Keratinocyte (primary cell): Measurements from ENCODE around the gene COL1A2. TPM values are rescaled to one million over a fixed set of nuclear protein-coding genes. Genes with fewer than 3 reads are reported as not detected.

Experiments
- DNase-seq: peaks from one replicate; pipeline ENCODE4 v3.0.0-alpha.2; 2011; ENCODE audit warnings: low read depth, missing footprints, low spot score
- FAIRE-seq: peaks from 2 replicates; lab custom pipeline; 2011; peaks lifted over from hg19 to GRCh38; lab: Jason Lieb, UNC
- H2AFZ ChIP-seq: 2 replicates; pipeline ENCODE4 v1.6.0; 2012; ENCODE audit warnings: low read length, control low read depth, inconsistent platforms; ENCODE audit not compliant: control insufficient read depth
- H3K27ac ChIP-seq: 2 replicates; pipeline ENCODE4 v1.5.1; 2011; ENCODE audit warnings: low read length; ENCODE audit not compliant: control insufficient read depth, insufficient read depth
- H3K27me3 ChIP-seq: 3 replicates; pipeline ENCODE4 v1.6.0; 2011; ENCODE audit warnings: low read length; ENCODE audit not compliant: control insufficient read depth, insufficient read depth; ENCODE audit errors: extremely low read depth
- H3K36me3 ChIP-seq, 2 experiments: 2 replicates in 1 of 2; 3 replicates in 1 of 2; pipeline ENCODE4 v1.5.1; 2011; ENCODE audit warnings: low read length in 2 of 2, mild to moderate bottlenecking in 1 of 2; ENCODE audit not compliant: control insufficient read depth in 2 of 2, insufficient read depth in 2 of 2; ENCODE audit errors: extremely low read depth in 1 of 2
- H3K4me1 ChIP-seq: 3 replicates; pipeline ENCODE4 v1.5.1; 2011; ENCODE audit warnings: low read length; ENCODE audit not compliant: control insufficient read depth, insufficient read depth; ENCODE audit errors: extremely low read depth
- H3K4me2 ChIP-seq: 3 replicates; pipeline ENCODE4 v1.6.0; 2011; ENCODE audit warnings: low read depth, low read length; ENCODE audit not compliant: control insufficient read depth, insufficient read depth; ENCODE audit errors: extremely low read depth
- H3K4me3 ChIP-seq, 3 experiments: fragments of 200-600 bp in 1 of 3; sonication (generic) in 1 of 3; 2 replicates in 2 of 3; 3 replicates in 1 of 3; pipeline ENCODE4 v1.5.1; 2011 to 2016; ENCODE audit warnings: low read length in 3 of 3, mild to moderate bottlenecking in 3 of 3, control low read depth in 2 of 3, inconsistent platforms in 1 of 3, low read depth in 1 of 3, mixed read lengths in 1 of 3, mixed run types in 1 of 3, moderate library complexity in 1 of 3; ENCODE audit not compliant: control insufficient read depth in 2 of 3, insufficient read depth in 2 of 3; ENCODE audit errors: extremely low read depth in 1 of 3
- H3K79me2 ChIP-seq: 2 replicates; pipeline ENCODE4 v1.6.0; 2012; ENCODE audit warnings: low read length; ENCODE audit not compliant: control insufficient read depth, insufficient read depth
- H3K9ac ChIP-seq: 3 replicates; pipeline ENCODE4 v1.6.0; 2011; ENCODE audit warnings: low read length; ENCODE audit not compliant: control insufficient read depth, insufficient read depth; ENCODE audit errors: extremely low read depth
- H3K9me1 ChIP-seq: 3 replicates; pipeline ENCODE4 v1.6.0; 2011; ENCODE audit warnings: low read length; ENCODE audit not compliant: control insufficient read depth, insufficient read depth; ENCODE audit errors: extremely low read depth
- H3K9me3 ChIP-seq: 2 replicates; pipeline ENCODE4 v1.5.1; 2012; ENCODE audit warnings: low read depth, low read length; ENCODE audit not compliant: control insufficient read depth
- H4K20me1 ChIP-seq: 3 replicates; pipeline ENCODE4 v1.6.0; 2011; ENCODE audit warnings: low read length; ENCODE audit not compliant: control insufficient read depth, insufficient read depth; ENCODE audit errors: extremely low read depth
- EZH2 ChIP-seq: IDR thresholded peaks from one replicate; pipeline ENCODE4 v1.6.1; 2012; ENCODE audit warnings: inconsistent platforms, mild to moderate bottlenecking, low read length, moderate library complexity
- dilution Hi-C: fragments of 300-500 bp; cut with MboI; formaldehyde crosslinking; loops from one replicate; pipeline ENCODE4 v1.7.0; 2020; ENCODE audit warnings: low sequenced_read_pairs; ENCODE audit not compliant: extremely low pct_ligation_motif_present
- polyA plus RNA-seq, 5 experiments: library from polyadenylated mRNA; depleted of rRNA in 3 of 5; stranded (reverse) in 3 of 5; stranded (forward) in 1 of 5; unstranded in 1 of 5; fragments of >200 nt; gene quantifications; 1 replicate in 1 of 5; 2 replicates in 3 of 5; 3 replicates in 1 of 5; pipeline versions ENCODE4 v1.2.1 to v1.2.3, GENCODE V29; 2011 to 2012; ENCODE audit warnings: missing spikeins in 2 of 5, low read depth in 1 of 5, low replicate concordance in 1 of 5
- TF ChIP-seq, protein P1 (sequence below), 3 experiments: IDR thresholded peaks in 1 of 3; conservative IDR thresholded peaks in 1 of 3; optimal IDR thresholded peaks in 1 of 3; 2 replicates in 2 of 3; 3 replicates in 1 of 3; pipeline versions ENCODE3 to v1.5.1; 2011; ENCODE audit warnings: low read length in 3 of 3, mild to moderate bottlenecking in 3 of 3, moderate library complexity in 2 of 3, control low read depth in 1 of 3, inconsistent platforms in 1 of 3; ENCODE audit not compliant: insufficient read depth in 2 of 3; ENCODE audit errors: extremely low read depth in 1 of 3

COL1A2 gene
- polyA plus RNA-seq, 1 donor (not counting 4 experiments of a cell fraction or from before 2014, with no cell fraction given): 0.13 TPM

DNA sequence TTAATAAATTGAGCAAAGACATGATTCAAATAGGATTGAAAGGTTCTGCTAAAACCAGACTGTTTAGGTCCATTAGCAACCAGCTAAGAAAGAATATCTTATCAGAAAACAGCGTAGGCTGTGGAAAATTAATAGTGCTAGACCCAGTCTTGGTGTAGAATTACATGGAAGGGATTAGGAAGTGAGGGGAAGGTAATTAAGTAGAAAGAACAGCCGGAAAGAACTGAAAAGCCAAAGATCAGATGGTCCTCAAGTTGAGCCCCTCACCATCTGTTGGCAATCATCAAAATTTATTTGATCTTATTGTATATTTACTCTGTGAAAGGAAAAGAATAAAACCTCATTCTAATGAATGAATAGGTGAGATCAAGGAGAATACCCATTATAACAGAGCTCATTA lies 50.1 kb downstream of the COL1A2 start:
- H3K36me3 ChIP-seq: no peaks in the 10 kb centered on the region
- no peak overlapping the region for H3K9ac ChIP-seq
- H3K9me1 ChIP-seq: no peaks in the 10 kb centered on the region
- no peak overlapping the region for H3K4me2 ChIP-seq
- no peaks in the 10 kb centered on the region for H3K27me3 ChIP-seq
- H4K20me1 ChIP-seq: no peaks in the 10 kb centered on the region
- no peak overlapping the region for H3K4me3 ChIP-seq
- no peak overlapping the region for H2AFZ ChIP-seq
- H3K9me3 ChIP-seq: no peaks in the 10 kb centered on the region
- dilution Hi-C loops: loop anchor here (25.0 kb wide), 1 partner anchor 158 kb away; no protein-coding TSS in a partner anchor
- H3K27ac ChIP-seq: no peak overlapping the region
- H3K79me2 ChIP-seq: no peaks in the 10 kb centered on the region
- FAIRE-seq: no peak
- no peaks in the 10 kb centered on the region for H3K4me1 ChIP-seq
- no peak for DNase-seq
- TF ChIP-seq, protein P1, sequence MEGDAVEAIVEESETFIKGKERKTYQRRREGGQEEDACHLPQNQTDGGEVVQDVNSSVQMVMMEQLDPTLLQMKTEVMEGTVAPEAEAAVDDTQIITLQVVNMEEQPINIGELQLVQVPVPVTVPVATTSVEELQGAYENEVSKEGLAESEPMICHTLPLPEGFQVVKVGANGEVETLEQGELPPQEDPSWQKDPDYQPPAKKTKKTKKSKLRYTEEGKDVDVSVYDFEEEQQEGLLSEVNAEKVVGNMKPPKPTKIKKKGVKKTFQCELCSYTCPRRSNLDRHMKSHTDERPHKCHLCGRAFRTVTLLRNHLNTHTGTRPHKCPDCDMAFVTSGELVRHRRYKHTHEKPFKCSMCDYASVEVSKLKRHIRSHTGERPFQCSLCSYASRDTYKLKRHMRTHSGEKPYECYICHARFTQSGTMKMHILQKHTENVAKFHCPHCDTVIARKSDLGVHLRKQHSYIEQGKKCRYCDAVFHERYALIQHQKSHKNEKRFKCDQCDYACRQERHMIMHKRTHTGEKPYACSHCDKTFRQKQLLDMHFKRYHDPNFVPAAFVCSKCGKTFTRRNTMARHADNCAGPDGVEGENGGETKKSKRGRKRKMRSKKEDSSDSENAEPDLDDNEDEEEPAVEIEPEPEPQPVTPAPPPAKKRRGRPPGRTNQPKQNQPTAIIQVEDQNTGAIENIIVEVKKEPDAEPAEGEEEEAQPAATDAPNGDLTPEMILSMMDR (optimal IDR thresholded peaks at IDR 0.05 in 1 of 3, IDR thresholded peaks at IDR 0.05 in 1 of 3, conservative IDR thresholded peaks at IDR 0.05 in 1 of 3; ENCODE audit: extremely low read depth in 1 of 3, insufficient read depth in 2 of 3, low read length in 3 of 3): no peak
- TF ChIP-seq EZH2: no peak

DNA sequence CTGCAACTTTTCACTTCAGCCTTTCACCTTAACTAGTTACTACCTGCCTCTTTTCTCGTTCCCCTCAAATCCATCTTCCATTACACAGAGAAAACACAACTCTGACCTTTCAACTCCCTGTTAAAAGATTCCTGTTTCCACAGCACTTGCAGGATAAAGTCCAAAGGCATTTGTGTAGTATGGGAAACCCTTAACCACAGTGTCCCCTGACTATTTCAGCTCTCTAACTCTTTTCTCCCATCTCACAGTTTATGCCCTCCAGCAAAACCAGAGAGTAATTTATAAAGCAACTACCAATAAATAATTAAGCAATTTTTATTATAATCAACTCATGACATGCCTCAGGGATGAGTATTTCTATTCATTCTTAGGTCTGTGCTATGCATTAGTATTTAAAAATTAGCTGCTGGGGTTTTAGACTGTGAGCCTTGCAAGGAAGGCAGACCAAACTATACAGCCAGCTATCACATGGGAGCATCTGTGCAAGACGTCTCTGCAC lies 51.0 kb downstream of the COL1A2 start:
- H2AFZ ChIP-seq: no peak overlapping the region
- H3K27me3 ChIP-seq: no peaks in the 10 kb centered on the region
- no peaks in the 10 kb centered on the region for H3K79me2 ChIP-seq
- no peaks in the 10 kb centered on the region for H3K9me1 ChIP-seq
- no peaks in the 10 kb centered on the region for H3K4me1 ChIP-seq
- no peak overlapping the region for H3K9ac ChIP-seq
- H3K36me3 ChIP-seq: no peaks in the 10 kb centered on the region
- dilution Hi-C loops: loop anchor here (25.0 kb wide), 1 partner anchor 158 kb away; no protein-coding TSS in a partner anchor
- H3K27ac ChIP-seq: no peak overlapping the region
- FAIRE-seq (no peak), DNase-seq (no peak)
- no peak overlapping the region for H3K4me3 ChIP-seq
- H4K20me1 ChIP-seq: no peaks in the 10 kb centered on the region
- no peak for TF ChIP-seq EZH2
- TF ChIP-seq, protein P1 (optimal IDR thresholded peaks at IDR 0.05 in 1 of 3, IDR thresholded peaks at IDR 0.05 in 1 of 3, conservative IDR thresholded peaks at IDR 0.05 in 1 of 3; ENCODE audit: extremely low read depth in 1 of 3, insufficient read depth in 2 of 3, low read length in 3 of 3): no peak
- H3K4me2 ChIP-seq: no peak overlapping the region
- H3K9me3 ChIP-seq: no peaks in the 10 kb centered on the region
